ENCODE data around the gene SPINK4. TPM values are rescaled to one million over a fixed set of nuclear protein-coding genes. Genes with fewer than 3 reads are reported as not detected.

The SPINK4 gene
- total RNA-seq, 1 experiment from 2014 or later, result not detected

DNA sequence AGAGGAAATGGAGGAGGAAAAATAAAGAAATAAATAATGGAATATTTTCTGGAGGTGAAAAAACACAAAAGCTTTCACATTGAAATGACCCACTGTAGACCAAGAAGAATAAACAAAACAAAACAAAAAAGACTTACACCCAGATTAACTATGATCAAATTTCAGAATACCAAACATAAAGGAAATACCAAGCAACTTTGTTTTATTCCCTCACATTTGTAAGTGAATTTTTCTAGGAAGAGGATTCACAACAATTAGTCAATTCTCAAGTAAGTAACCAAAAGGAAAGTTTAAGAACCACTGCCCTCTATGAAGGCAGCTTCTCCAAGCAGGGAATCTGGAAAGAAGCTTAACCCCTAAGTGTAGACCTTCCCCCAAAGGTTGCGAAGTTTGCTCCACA, 43.2 kb upstream of the SPINK4 start:
- no peak overlapping the region for H2BK120ac ChIP-seq (ENCODE audit: low read depth, low read length, poor library complexity, severe bottlenecking)
- H3K4me2 ChIP-seq (ENCODE audit: insufficient read depth, insufficient read length, low read length), result no peak overlapping the region
- H3K27me3 ChIP-seq (ENCODE audit: insufficient read depth, low read length), result no peaks in the 10 kb centered on the region
- Mint-ChIP-seq H3K36me3 (ENCODE audit: insufficient read depth in 1 of 3, low read depth in 3 of 3) (no peaks in the 10 kb centered on the region), H3K4me3 (no peak overlapping the region), H3K27ac (no peak overlapping the region), H3K27me3 (ENCODE audit: low read depth) (peaks cover 2% of the 10 kb centered on the region), H3K9me3 (no peaks in the 10 kb centered on the region), H3K4me1 (peaks cover 3 to 4% of the 10 kb centered on the region in 2 experiments; a peak in 1 of 4 replicates)
- H3K9me3 ChIP-seq (ENCODE audit: control insufficient read depth, low read depth, low read length), result no peaks in the 10 kb centered on the region
- no peaks in the 10 kb centered on the region for H3K4me1 ChIP-seq (ENCODE audit: insufficient read depth, low read length)
- H2BK15ac ChIP-seq (ENCODE audit: low read depth, low read length), result no peak overlapping the region
- no peak overlapping the region for H3K18ac ChIP-seq (ENCODE audit: insufficient read length, low read depth, low read length)
- no peak overlapping the region for H2AK5ac ChIP-seq (ENCODE audit: insufficient read length, low read length)
- H3K27ac ChIP-seq (ENCODE audit: insufficient read length, low read depth, low read length), result no peak overlapping the region
- H3K56ac ChIP-seq (ENCODE audit: insufficient read length, low read depth, low read length), result no peak overlapping the region
- no peak overlapping the region for H3T11ph ChIP-seq (ENCODE audit: low read length)
- H2BK5ac ChIP-seq (ENCODE audit: insufficient read length, low read length), result no peak overlapping the region
- no peak overlapping the region for H2AFZ ChIP-seq (ENCODE audit: low read length)
- H3K23me2 ChIP-seq (ENCODE audit: insufficient read length, low read depth, low read length, poor library complexity, severe bottlenecking), result no peaks in the 10 kb centered on the region
- no peaks in the 10 kb centered on the region for H3K79me1 ChIP-seq (ENCODE audit: insufficient read depth, low read depth, low read length, poor library complexity, severe bottlenecking)
- WGBS (ENCODE audit: extremely low coverage, insufficient read length, low lambda C conversion rate), result no CpG with 5 or more reads among the region's 1 CpG
- no peaks in the 10 kb centered on the region for H4K20me1 ChIP-seq (ENCODE audit: control insufficient read depth, insufficient read depth, insufficient read length)
- no peak overlapping the region for H4K91ac ChIP-seq (ENCODE audit: insufficient read length, low read depth, low read length)
- H3K14ac ChIP-seq (ENCODE audit: insufficient read depth, low read length), result no peak overlapping the region
- no peak overlapping the region for H3K9ac ChIP-seq (ENCODE audit: extremely low read depth, insufficient read length, low read length)
- H2BK20ac ChIP-seq (ENCODE audit: low read depth, low read length, poor library complexity, severe bottlenecking), result no peak overlapping the region
- no peak overlapping the region for H2BK12ac ChIP-seq (ENCODE audit: insufficient read length, low read depth, low read length)
- no peak overlapping the region for H4K5ac ChIP-seq (ENCODE audit: insufficient read length, low read depth, low read length)
- H3K23ac ChIP-seq (ENCODE audit: insufficient read length, low read depth, low read length), result no peak overlapping the region
- DNase-seq, result no peak
- H4K8ac ChIP-seq (replicated peaks; ENCODE audit: insufficient read length, low read depth, low read length), result no peak overlapping the region
- H3K4ac ChIP-seq (ENCODE audit: low read depth, low read length), result no peak overlapping the region
- H3K79me2 ChIP-seq (ENCODE audit: insufficient read depth, low read length), result no peaks in the 10 kb centered on the region
- TF ChIP-seq, protein P1, sequence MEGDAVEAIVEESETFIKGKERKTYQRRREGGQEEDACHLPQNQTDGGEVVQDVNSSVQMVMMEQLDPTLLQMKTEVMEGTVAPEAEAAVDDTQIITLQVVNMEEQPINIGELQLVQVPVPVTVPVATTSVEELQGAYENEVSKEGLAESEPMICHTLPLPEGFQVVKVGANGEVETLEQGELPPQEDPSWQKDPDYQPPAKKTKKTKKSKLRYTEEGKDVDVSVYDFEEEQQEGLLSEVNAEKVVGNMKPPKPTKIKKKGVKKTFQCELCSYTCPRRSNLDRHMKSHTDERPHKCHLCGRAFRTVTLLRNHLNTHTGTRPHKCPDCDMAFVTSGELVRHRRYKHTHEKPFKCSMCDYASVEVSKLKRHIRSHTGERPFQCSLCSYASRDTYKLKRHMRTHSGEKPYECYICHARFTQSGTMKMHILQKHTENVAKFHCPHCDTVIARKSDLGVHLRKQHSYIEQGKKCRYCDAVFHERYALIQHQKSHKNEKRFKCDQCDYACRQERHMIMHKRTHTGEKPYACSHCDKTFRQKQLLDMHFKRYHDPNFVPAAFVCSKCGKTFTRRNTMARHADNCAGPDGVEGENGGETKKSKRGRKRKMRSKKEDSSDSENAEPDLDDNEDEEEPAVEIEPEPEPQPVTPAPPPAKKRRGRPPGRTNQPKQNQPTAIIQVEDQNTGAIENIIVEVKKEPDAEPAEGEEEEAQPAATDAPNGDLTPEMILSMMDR (conservative IDR thresholded peaks at IDR 0.05), result no peak
